NB4 (cell line): ENCODE measurements around the gene KRT2.

ENCODE experiments used
- DNase-seq: peaks from one replicate; pipeline ENCODE4 v3.0.0; 2010; ENCODE audit warnings: low read depth
- H3K4me3 ChIP-seq: one replicate; pipeline ENCODE4 v1.5.1; 2011; ENCODE audit warnings: mild to moderate bottlenecking, low read depth, low read length, moderate library complexity
- CTCF ChIP-seq: IDR thresholded peaks from one replicate; pipeline ENCODE4 v1.5.1; 2012; ENCODE audit warnings: low read depth, low read length
- MAX ChIP-seq: IDR thresholded peaks from 2 replicates; pipeline ENCODE4 v1.6.1; 2011; ENCODE audit warnings: low read depth, low read length
- MYC ChIP-seq: IDR thresholded peaks from 2 replicates; pipeline ENCODE4 v1.6.1; 2011; ENCODE audit warnings: low read depth, low read length
- POLR2A ChIP-seq: IDR thresholded peaks from 2 replicates; pipeline ENCODE4 v1.6.1; 2011; ENCODE audit warnings: mild to moderate bottlenecking; ENCODE audit not compliant: insufficient read length; ENCODE audit errors: extremely low read depth

KRT2 gene

GRCh38 chr12:52686756-52687487, 34.9 kb upstream of the KRT2 start:
- no peak for DNase-seq
- H3K4me3 ChIP-seq, result no peak overlapping the region
- TF ChIP-seq POLR2A (no peak), CTCF (no peak), MYC (no peak), MAX (no peak)

GRCh38 chr12:52686063-52686462, 34.1 kb upstream of the KRT2 start:
- no peak for TF ChIP-seq MAX
- no peak for TF ChIP-seq CTCF
- no peak for TF ChIP-seq MYC
- TF ChIP-seq POLR2A, result no peak
- no peak overlapping the region for H3K4me3 ChIP-seq
- no peak for DNase-seq

GRCh38 chr12:52685406-52685890, 33.4 kb upstream of the KRT2 start:
- TF ChIP-seq MAX (no peak), MYC (no peak), POLR2A (no peak), CTCF (no peak)
- H3K4me3 ChIP-seq, result no peak overlapping the region
- DNase-seq, result no peak

GRCh38 chr12:52684431-52684830, 32.4 kb upstream of the KRT2 start:
- TF ChIP-seq MYC (no peak), MAX (no peak), POLR2A (no peak), CTCF (no peak)
- H3K4me3 ChIP-seq, result no peak overlapping the region
- no peak for DNase-seq

- TF ChIP-seq MYC (no peak), POLR2A (no peak), MAX (no peak), CTCF (no peak)
- DNase-seq, result no peak
- H3K4me3 ChIP-seq, result no peak overlapping the region
These were observed 31.7 kb upstream of the KRT2 start for GRCh38 chr12:52683575-52684300.
